ENCODE data around the gene OR2AT4.
"Not testable (repeated sequence)": the region's sequence is repeated elsewhere in the genome, so short reads cannot be mapped to it uniquely, and the experiment has no call there.

OR2AT4 gene

GRCh38 chr11:75096456-75097172 is at the start of gene OR2AT4:
OR2AT4 (minus strand) TSS chr11:75096876.
- no peak for DNase-seq (ENCODE audit: low spot score)

- no peak for DNase-seq (ENCODE audit: low spot score)
These were observed 49.4 kb upstream of the OR2AT4 start for GRCh38 chr11:75145972-75146519.

GRCh38 chr11:75145196-75145971 is 48.7 kb upstream of the OR2AT4 start:
- no peak for DNase-seq (ENCODE audit: low spot score)

GRCh38 chr11:75144716-75145014 is 48.0 kb upstream of the OR2AT4 start:
- no peak for DNase-seq (ENCODE audit: low spot score)

GRCh38 chr11:75143420-75143731 is 46.7 kb upstream of the OR2AT4 start:
- no peak for DNase-seq (ENCODE audit: low spot score)

GRCh38 chr11:75142714-75143419 is 46.2 kb upstream of the OR2AT4 start:
- DNase-seq (ENCODE audit: low spot score): peak; percentile 33

GRCh38 chr11:75141166-75141565 is 44.5 kb upstream of the OR2AT4 start:
- DNase-seq (ENCODE audit: low spot score): no peak

- peak; percentile 81 for DNase-seq (ENCODE audit: low spot score)
These were observed 43.8 kb upstream of the OR2AT4 start for GRCh38 chr11:75140269-75141138.

GRCh38 chr11:75135651-75136050 is 39.0 kb upstream of the OR2AT4 start:
- no peak for DNase-seq (ENCODE audit: low spot score)

GRCh38 chr11:75135021-75135650 is 38.5 kb upstream of the OR2AT4 start:
- no peak for DNase-seq (ENCODE audit: low spot score)

- DNase-seq (ENCODE audit: low spot score): peak; percentile 0
These were observed 37.3 kb upstream of the OR2AT4 start for GRCh38 chr11:75133976-75134375.

- no peak for DNase-seq (ENCODE audit: low spot score)
These were observed 35.4 kb upstream of the OR2AT4 start for GRCh38 chr11:75132080-75132479.

- no peak for DNase-seq (ENCODE audit: low spot score)
These were observed 29.9 kb upstream of the OR2AT4 start for GRCh38 chr11:75126564-75126963.

GRCh38 chr11:75118577-75118976 is 21.9 kb upstream of the OR2AT4 start:
- DNase-seq (ENCODE audit: low spot score): no peak

- DNase-seq (ENCODE audit: low spot score): no peak
These were observed 17.8 kb upstream of the OR2AT4 start for GRCh38 chr11:75114465-75114864.

- DNase-seq (ENCODE audit: low spot score): no peak
These were observed 16.4 kb upstream of the OR2AT4 start for GRCh38 chr11:75113030-75113429.

- DNase-seq (ENCODE audit: low spot score): no peak
These were observed 15.5 kb upstream of the OR2AT4 start for GRCh38 chr11:75112200-75112599.

GRCh38 chr11:75107187-75107586 is 10.5 kb upstream of the OR2AT4 start:
- no peak for DNase-seq (ENCODE audit: low spot score)

- not testable (repeated sequence) for DNase-seq (ENCODE audit: low spot score)
These were observed 9.4 kb upstream of the OR2AT4 start for GRCh38 chr11:75105967-75106681.

- DNase-seq (ENCODE audit: low spot score): no peak
These were observed 8.8 kb upstream of the OR2AT4 start for GRCh38 chr11:75105462-75105925.
